ENCODE measurements around the gene PDE6B.
"Not testable (repeated sequence)": the region's sequence is repeated elsewhere in the genome, so short reads cannot be mapped to it uniquely, and the experiment has no call there.

Gene PDE6B

DNA sequence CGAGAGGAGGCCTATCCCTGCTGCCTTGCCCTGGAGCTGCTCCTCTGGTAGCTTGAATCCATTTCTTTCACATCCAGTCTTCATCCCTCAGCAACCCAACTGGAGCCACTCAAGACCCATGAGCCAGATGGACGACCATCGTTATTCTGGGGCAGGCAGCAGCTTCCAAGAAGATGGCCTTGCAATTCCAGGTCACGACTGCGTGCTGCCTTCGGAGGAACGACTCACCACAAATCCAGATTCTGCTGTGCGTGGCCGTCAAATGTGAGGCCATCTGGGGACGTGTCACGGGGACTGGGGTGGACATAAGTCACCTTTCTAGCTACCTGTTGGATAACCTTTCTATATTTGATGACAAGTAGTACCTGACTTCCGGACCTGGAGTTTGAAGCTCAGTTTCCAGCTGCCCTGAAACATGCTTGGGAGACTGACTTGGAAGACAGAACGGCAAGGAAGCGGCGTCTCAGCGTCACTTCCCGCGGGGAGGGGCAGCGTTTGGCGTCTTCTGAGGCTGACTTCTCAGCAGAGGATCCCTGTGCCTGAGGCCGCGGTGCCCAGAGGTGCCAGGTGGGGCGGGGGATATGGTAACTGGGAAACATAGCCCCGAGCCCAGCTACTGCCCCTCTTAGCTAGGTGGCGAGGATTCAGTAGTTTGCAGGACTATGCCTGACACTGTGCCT is 37.6 kb upstream of the PDE6B start:
- Histone ChIP-seq H3K9ac (ENCODE audit: low read length) (no peak overlapping the region), H3K27me3 (replicated peaks; ENCODE audit: control insufficient read depth, insufficient read depth, low read length) (peaks cover 10% of the 10 kb centered on the region), H3K36me3 (ENCODE audit: control insufficient read depth, insufficient read depth, low read length, severe bottlenecking) (no peaks in the 10 kb centered on the region), H3K4me1 (ENCODE audit: control insufficient read depth, insufficient read depth, low read length) (no peaks in the 10 kb centered on the region), H3K9me3 (ENCODE audit: control insufficient read depth, low read length) (peaks cover 16% of the 10 kb centered on the region), H3K4me3 (ENCODE audit: low read length) (no peak overlapping the region)
- DNase-seq (ENCODE audit: low read depth) = no peak

DNA sequence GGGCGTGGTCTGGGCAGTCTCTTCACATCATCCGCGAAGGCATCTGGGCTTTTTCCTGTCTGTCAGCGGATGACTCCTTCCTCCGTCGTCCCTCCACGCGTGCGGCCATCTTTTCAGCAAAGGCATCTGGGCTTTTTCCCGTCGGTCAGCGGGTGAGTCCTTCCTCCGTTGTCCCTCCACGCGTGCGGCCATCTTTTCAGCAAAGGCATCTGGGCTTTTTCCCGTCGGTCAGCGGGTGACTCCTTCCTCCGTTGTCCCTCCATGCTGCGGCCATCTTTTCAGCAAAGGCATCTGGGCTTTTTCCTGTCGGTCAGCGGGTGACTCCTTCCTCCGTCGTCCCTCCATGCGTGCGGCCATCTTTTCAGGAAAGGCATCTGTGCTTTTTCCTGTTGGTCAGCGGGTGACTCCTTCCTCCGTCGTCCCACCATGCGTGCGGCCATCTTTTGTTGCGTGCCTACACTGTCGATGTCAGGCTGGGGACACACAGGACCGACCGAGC is 37.0 kb upstream of the PDE6B start:
- no peaks in the 10 kb centered on the region for H3K36me3 ChIP-seq (ENCODE audit: control insufficient read depth, insufficient read depth, low read length, severe bottlenecking)
- H3K9me3 ChIP-seq (ENCODE audit: control insufficient read depth, low read length) = peaks cover 11% of the 10 kb centered on the region
- peaks cover 11% of the 10 kb centered on the region for H3K27me3 ChIP-seq (replicated peaks; ENCODE audit: control insufficient read depth, insufficient read depth, low read length)
- no peak for DNase-seq (ENCODE audit: low read depth)
- H3K9ac ChIP-seq (ENCODE audit: low read length) = no peak overlapping the region
- no peak overlapping the region for H3K4me3 ChIP-seq (ENCODE audit: low read length)
- H3K4me1 ChIP-seq (ENCODE audit: control insufficient read depth, insufficient read depth, low read length) = no peaks in the 10 kb centered on the region

DNA sequence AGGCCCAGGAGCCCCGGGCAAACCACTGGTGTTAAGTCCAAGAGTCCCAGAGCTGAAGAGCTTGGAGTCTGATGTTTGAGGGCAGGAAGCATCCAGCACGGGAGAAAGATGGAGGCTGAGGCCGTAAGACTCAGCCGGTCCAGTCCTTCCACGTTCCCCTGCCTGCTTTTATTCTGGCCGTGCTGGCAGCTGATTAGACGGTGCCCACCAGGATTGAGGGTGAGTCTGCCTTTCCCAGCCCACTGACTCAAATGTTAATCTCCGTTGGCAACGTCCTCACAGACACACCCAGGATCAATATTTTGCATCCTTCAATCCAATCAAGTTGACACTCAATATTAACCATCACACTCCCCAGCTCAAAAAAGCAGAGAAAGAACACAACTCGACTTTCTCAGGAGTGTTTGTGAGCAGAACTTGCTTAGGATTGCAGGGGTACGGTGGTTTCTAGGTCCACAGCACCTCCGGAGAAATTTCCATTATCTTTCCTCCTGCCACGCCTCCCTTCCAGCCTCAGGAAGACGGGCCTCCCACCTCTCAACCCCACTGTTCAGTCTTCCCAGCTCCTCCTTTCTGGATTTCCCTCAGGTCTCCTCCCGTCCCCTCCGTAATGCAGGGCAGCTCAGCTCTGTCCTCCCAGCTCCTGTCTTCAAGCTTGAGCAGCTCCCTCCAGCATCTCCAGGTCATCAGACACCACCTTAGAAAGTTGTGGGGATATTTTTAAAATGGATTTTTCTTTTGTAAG is 36.0 kb upstream of the PDE6B start:
- no peak overlapping the region for H3K9ac ChIP-seq (ENCODE audit: low read length)
- no peaks in the 10 kb centered on the region for H3K4me1 ChIP-seq (ENCODE audit: control insufficient read depth, insufficient read depth, low read length)
- DNase-seq (ENCODE audit: low read depth) = no peak
- peaks cover 4% of the 10 kb centered on the region for H3K9me3 ChIP-seq (ENCODE audit: control insufficient read depth, low read length)
- H3K27me3 ChIP-seq (replicated peaks; ENCODE audit: control insufficient read depth, insufficient read depth, low read length) = peaks cover 13% of the 10 kb centered on the region
- H3K36me3 ChIP-seq (ENCODE audit: control insufficient read depth, insufficient read depth, low read length, severe bottlenecking) = no peaks in the 10 kb centered on the region
- no peak overlapping the region for H3K4me3 ChIP-seq (ENCODE audit: low read length)

DNA sequence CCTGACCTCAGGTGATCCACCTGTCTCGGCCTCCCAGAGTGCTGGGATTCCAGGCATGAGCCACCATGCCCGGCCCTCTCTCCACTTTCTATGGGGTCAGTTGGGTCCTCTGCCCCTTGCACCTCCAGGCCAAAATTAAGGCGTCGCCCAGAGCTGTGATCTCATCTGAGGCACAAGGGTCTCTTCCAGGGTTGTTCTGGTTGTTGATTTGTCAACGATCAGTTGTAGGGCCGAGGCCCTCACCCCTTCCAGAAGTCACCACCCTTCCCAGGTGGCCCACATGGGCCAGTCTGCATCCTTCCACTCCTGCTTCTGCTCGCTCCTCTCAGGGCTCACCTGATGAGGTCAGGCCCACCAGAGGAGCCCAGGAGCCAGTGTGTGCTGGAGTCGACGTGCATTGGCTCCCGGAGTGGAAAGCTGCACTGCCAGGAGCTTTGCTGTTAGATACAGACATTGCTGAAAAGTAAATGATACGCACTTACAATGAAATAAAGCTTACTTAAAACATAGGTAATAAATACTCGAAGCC is 35.0 kb upstream of the PDE6B start:
- Histone ChIP-seq H3K9me3 (ENCODE audit: control insufficient read depth, low read length) (peaks cover 4% of the 10 kb centered on the region), H3K27me3 (replicated peaks; ENCODE audit: control insufficient read depth, insufficient read depth, low read length) (peaks cover 13% of the 10 kb centered on the region), H3K36me3 (ENCODE audit: control insufficient read depth, insufficient read depth, low read length, severe bottlenecking) (no peaks in the 10 kb centered on the region), H3K9ac (ENCODE audit: low read length) (no peak overlapping the region), H3K4me3 (ENCODE audit: low read length) (no peak overlapping the region), H3K4me1 (ENCODE audit: control insufficient read depth, insufficient read depth, low read length) (no peaks in the 10 kb centered on the region)
- DNase-seq (ENCODE audit: low read depth) = no peak

DNA sequence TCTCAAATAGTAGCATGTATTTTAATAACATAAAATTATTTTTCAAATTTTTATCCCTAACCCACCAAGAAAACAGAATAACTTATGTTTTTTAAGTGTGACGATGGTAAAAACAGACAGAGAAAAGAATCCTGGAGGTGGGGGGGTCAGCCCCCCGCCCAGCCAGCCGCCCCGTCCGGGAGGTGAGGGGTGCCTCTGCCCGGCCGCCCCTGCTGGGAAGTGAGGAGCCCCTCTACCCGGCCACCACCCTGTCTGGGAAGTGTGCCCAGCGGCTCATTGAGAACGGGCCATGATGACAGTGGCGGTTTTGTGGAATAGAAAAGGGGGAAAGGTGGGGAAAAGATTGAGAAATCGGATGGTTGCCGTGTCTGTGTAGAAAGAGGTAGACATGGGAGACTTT is 33.2 kb upstream of the PDE6B start:
- H3K9ac ChIP-seq (ENCODE audit: low read length); H3K36me3 ChIP-seq (ENCODE audit: control insufficient read depth, insufficient read depth, low read length, severe bottlenecking); H3K4me3 ChIP-seq (ENCODE audit: low read length); DNase-seq (ENCODE audit: low read depth); H3K4me1 ChIP-seq (ENCODE audit: control insufficient read depth, insufficient read depth, low read length); H3K9me3 ChIP-seq (ENCODE audit: control insufficient read depth, low read length): not testable (repeated sequence)
- peaks cover 13% of the 10 kb centered on the region for H3K27me3 ChIP-seq (replicated peaks; ENCODE audit: control insufficient read depth, insufficient read depth, low read length)

DNA sequence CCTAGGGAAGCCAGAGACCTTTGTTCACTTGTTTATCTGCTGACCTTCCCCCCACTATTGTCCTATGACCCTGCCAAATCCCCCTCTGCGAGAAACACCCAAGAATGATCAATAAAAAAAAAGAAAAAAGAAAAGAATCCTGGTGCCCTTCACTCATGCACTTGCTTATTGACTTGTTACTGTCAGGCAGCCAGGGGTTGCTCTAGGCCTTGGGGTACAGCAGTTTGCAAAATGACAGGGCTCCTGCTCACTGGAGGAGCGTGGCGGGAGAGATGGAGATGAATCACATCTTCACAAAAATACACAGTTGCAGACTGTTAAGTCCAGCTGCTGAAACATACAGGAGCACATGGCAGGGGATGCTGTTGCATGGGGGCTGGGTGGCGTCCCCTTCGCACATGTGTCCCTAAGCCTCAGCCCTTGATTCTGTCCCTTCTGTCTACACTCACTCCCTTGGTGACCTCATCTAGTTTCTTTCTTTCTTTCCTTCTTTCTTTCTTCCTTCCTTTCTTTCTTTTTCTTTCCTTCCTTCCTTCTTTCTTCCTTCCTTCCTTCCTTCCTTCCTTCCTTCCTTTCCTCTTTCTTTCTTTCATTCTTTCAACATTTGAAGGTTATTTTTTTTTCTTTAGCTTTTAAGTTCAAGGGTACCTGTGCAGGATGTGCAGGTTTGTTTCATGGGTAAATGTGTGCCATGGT is 32.4 kb upstream of the PDE6B start:
- H3K9ac ChIP-seq (ENCODE audit: low read length) = no peak overlapping the region
- peaks cover 8% of the 10 kb centered on the region for H3K27me3 ChIP-seq (replicated peaks; ENCODE audit: control insufficient read depth, insufficient read depth, low read length)
- H3K9me3 ChIP-seq (ENCODE audit: control insufficient read depth, low read length) = peaks cover 4% of the 10 kb centered on the region
- no peaks in the 10 kb centered on the region for H3K36me3 ChIP-seq (ENCODE audit: control insufficient read depth, insufficient read depth, low read length, severe bottlenecking)
- H3K4me3 ChIP-seq (ENCODE audit: low read length) = no peak overlapping the region
- no peak for DNase-seq (ENCODE audit: low read depth)
- H3K4me1 ChIP-seq (ENCODE audit: control insufficient read depth, insufficient read depth, low read length) = no peaks in the 10 kb centered on the region

DNA sequence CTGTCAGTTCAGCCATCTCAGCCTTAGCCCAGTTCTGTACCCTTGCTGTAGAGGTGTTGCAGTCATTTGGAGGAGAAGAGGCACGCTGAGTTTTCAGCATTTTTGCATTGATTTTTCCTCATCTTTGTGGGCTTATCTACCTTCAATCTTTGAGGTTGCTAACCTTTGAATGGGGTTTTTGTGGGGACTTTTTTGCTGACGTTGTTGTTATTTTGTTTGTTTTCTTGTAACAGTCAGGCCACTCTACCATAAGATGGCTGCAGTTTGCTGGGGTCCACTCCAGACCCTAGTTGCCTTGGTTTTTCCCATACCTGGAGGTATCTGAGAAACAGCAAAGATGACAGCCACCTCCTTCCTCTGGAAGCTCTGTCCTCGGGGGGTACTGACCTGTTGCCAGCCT is 26.4 kb upstream of the PDE6B start:
- H3K9me3 ChIP-seq (ENCODE audit: control insufficient read depth, low read length) = peaks cover 4% of the 10 kb centered on the region
- H3K4me3 ChIP-seq (ENCODE audit: low read length) = no peak overlapping the region
- no peaks in the 10 kb centered on the region for H3K4me1 ChIP-seq (ENCODE audit: control insufficient read depth, insufficient read depth, low read length)
- H3K36me3 ChIP-seq (ENCODE audit: control insufficient read depth, insufficient read depth, low read length, severe bottlenecking) = no peaks in the 10 kb centered on the region
- DNase-seq (ENCODE audit: low read depth) = no peak
- H3K9ac ChIP-seq (ENCODE audit: low read length) = no peak overlapping the region
- H3K27me3 ChIP-seq (replicated peaks; ENCODE audit: control insufficient read depth, insufficient read depth, low read length) = peaks cover 18% of the 10 kb centered on the region

DNA sequence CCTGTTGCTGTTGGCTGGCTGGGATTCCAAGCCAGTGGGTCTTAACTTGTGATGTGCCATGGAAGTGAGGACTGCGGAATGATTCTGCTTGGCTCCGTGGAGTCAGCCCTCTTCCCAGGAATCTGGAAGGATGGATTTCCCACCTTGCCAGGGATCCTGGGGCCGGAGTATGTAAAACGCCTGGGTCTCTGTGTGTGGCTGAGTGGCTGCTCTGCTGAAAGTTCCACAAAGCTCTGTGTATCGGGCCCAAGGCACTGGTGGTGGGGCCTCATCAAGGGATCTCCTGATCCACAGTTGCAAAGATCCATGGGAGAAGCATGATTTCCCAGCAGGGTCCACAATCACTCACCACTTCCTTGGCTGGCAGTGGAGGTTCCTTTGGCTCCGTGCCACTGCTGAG is 25.2 kb upstream of the PDE6B start:
- no peak overlapping the region for H3K9ac ChIP-seq (ENCODE audit: low read length)
- H3K27me3 ChIP-seq (replicated peaks; ENCODE audit: control insufficient read depth, insufficient read depth, low read length) = peaks cover 18% of the 10 kb centered on the region
- H3K4me1 ChIP-seq (ENCODE audit: control insufficient read depth, insufficient read depth, low read length) = no peaks in the 10 kb centered on the region
- DNase-seq (ENCODE audit: low read depth) = no peak
- H3K4me3 ChIP-seq (ENCODE audit: low read length) = no peak overlapping the region
- H3K9me3 ChIP-seq (ENCODE audit: control insufficient read depth, low read length) = no peaks in the 10 kb centered on the region
- no peaks in the 10 kb centered on the region for H3K36me3 ChIP-seq (ENCODE audit: control insufficient read depth, insufficient read depth, low read length, severe bottlenecking)

DNA sequence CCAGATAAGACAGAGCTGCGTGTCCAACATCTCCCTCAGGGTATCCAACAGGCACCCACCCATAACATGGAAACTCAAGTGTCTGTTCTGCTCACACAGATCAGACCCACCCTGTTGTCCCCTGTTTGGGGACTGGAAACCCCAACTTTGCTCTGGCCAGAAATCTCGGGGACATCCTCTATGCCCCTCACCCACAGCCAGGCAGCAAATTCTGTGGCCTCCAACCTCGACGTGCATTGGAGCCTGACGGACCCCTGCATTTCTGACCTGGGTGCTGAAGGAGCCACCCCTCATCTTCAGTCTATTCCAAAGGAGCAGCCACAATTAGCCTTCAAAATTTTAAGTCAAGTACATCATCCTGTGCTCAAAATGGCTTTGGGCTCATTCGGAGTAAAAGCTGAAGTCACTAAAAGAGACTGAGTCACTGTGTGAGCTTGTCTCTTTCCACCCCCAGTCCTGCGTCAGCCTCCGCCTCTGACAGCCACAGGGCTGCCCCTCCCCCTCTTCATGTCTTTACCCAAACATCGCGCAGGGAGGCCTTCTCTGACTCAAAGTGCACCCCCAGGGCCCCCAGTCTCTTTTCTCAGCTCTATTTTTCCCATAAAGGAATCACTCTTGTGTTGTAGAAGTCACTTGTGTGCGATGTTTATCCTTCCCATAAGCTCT is 24.4 kb upstream of the PDE6B start:
- H3K27me3 ChIP-seq (replicated peaks; ENCODE audit: control insufficient read depth, insufficient read depth, low read length) = peaks cover 26% of the 10 kb centered on the region
- DNase-seq (ENCODE audit: low read depth) = no peak
- no peaks in the 10 kb centered on the region for H3K36me3 ChIP-seq (ENCODE audit: control insufficient read depth, insufficient read depth, low read length, severe bottlenecking)
- no peak overlapping the region for H3K9ac ChIP-seq (ENCODE audit: low read length)
- H3K4me1 ChIP-seq (ENCODE audit: control insufficient read depth, insufficient read depth, low read length) = no peaks in the 10 kb centered on the region
- no peak overlapping the region for H3K4me3 ChIP-seq (ENCODE audit: low read length)
- no peaks in the 10 kb centered on the region for H3K9me3 ChIP-seq (ENCODE audit: control insufficient read depth, low read length)

DNA sequence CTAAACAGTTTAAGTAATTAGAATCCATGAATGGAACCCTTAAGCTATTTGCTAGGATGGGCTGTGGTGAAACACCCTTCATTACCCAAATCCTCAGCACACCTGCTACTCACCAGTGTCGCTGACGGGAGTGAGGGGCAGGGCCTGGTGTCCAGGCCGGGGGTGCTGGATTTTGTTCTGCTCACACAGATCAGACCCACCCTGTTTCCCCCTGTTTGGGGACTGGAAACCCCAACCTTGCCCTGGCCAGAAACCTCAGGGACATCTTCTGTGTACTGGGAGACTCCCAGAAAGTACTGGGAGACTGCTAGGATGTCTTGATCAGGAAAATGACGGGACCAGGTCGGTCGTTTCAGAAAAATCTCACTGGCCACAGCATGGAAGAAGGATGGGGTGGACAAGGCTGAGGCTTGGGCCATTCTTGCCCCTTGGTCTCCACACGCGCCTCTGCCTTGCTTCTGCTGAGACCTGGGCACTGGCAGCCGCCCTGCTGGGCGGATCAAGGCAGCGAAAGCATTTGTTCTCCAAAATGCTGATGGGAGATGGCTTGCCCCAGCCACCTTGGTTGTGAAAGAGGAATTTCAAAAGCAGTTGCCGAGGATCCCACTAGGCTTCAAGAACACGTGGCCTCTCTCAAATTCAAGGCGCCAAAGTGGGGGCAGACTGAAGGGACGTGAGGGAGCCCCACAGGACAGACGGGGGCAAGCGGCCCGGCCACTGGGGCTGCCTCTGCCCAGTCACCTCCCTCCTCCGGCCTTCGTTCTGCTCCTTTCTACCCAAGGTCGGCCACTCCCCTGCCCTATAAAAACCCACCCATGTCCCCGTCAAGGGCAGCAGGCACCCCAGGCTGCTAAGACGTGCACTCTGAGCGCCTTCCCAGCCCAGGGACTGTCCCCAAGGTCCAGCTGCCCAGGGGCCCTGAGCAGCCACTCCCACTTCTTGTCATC is 23.5 kb upstream of the PDE6B start:
- H3K27me3 ChIP-seq (replicated peaks; ENCODE audit: control insufficient read depth, insufficient read depth, low read length) = peaks cover 27% of the 10 kb centered on the region
- no peak overlapping the region for H3K9ac ChIP-seq (ENCODE audit: low read length)
- no peaks in the 10 kb centered on the region for H3K4me1 ChIP-seq (ENCODE audit: control insufficient read depth, insufficient read depth, low read length)
- no peaks in the 10 kb centered on the region for H3K9me3 ChIP-seq (ENCODE audit: control insufficient read depth, low read length)
- H3K4me3 ChIP-seq (ENCODE audit: low read length) = no peak overlapping the region
- no peaks in the 10 kb centered on the region for H3K36me3 ChIP-seq (ENCODE audit: control insufficient read depth, insufficient read depth, low read length, severe bottlenecking)
- DNase-seq (ENCODE audit: low read depth) = no peak
